DND-41 (cell line): ENCODE results near the gene GTSE1.

ENCODE experiments used
- ATAC-seq: fragments of 200-7000 bp; cut with Tn5 transposase; 3 replicates; pipeline ENCODE4 v1.9.1; 2021; ENCODE audit warnings: low read depth; ENCODE audit not compliant: insufficient read depth
- DNase-seq: peaks from one replicate; pipeline ENCODE4 v3.0.0-alpha.2; 2020
- H2AFZ ChIP-seq: 2 replicates; pipeline ENCODE4 v1.6.0; 2012; ENCODE audit warnings: low read depth, low read length
- H3K27ac ChIP-seq: 2 replicates; pipeline ENCODE4 v1.5.1; 2012; ENCODE audit warnings: low read length, inconsistent platforms
- H3K27me3 ChIP-seq: fragments of 200-600 bp; sonication (generic); 2 replicates; pipeline ENCODE4 v1.6.0; 2012; ENCODE audit warnings: low read length, mild to moderate bottlenecking, inconsistent platforms; ENCODE audit not compliant: insufficient read depth, poor library complexity
- H3K36me3 ChIP-seq: 2 replicates; pipeline ENCODE4 v1.5.1; 2012; ENCODE audit warnings: low read length, inconsistent platforms; ENCODE audit not compliant: insufficient read depth
- H3K4me1 ChIP-seq: 2 replicates; pipeline ENCODE4 v1.5.1; 2012; ENCODE audit warnings: mild to moderate bottlenecking, low read length; ENCODE audit not compliant: insufficient read depth
- H3K4me2 ChIP-seq: 2 replicates; pipeline ENCODE4 v1.6.0; 2012; ENCODE audit warnings: mild to moderate bottlenecking, moderate library complexity, low read length, inconsistent platforms; ENCODE audit not compliant: insufficient read depth
- H3K4me3 ChIP-seq, 2 experiments: fragments of 200-600 bp in 1 of 2; shearing (Covaris generic) in 1 of 2; 2 replicates each; pipeline ENCODE4 v1.5.1; 2012 to 2016; ENCODE audit warnings: inconsistent platforms in 2 of 2, low read length in 2 of 2, mild to moderate bottlenecking in 2 of 2, low read depth in 1 of 2, moderate library complexity in 1 of 2
- H3K79me2 ChIP-seq: 2 replicates; pipeline ENCODE4 v1.6.0; 2012; ENCODE audit warnings: low read length, inconsistent platforms; ENCODE audit not compliant: insufficient read depth
- H3K9ac ChIP-seq: 2 replicates; pipeline ENCODE4 v1.6.0; 2012; ENCODE audit warnings: low read depth, mild to moderate bottlenecking, inconsistent platforms, low read length, moderate library complexity
- H3K9me3 ChIP-seq: 2 replicates; pipeline ENCODE4 v1.5.1; 2012; ENCODE audit warnings: low read length, moderate library complexity, mild to moderate bottlenecking, inconsistent platforms; ENCODE audit not compliant: insufficient read depth, severe bottlenecking
- H4K20me1 ChIP-seq: 2 replicates; pipeline ENCODE4 v1.6.0; 2012; ENCODE audit warnings: low read length; ENCODE audit not compliant: insufficient read depth
- CTCF ChIP-seq: IDR thresholded peaks from 2 replicates; pipeline ENCODE4 v1.5.1; 2012; ENCODE audit warnings: borderline replicate concordance, low read length, moderate library complexity, mild to moderate bottlenecking; ENCODE audit not compliant: poor library complexity, severe bottlenecking; ENCODE audit errors: extremely low read depth
- EZH2 ChIP-seq: IDR thresholded peaks from 3 replicates; pipeline ENCODE4 v1.6.1; 2012; ENCODE audit warnings: borderline replicate concordance, low read depth, mild to moderate bottlenecking, moderate library complexity, low read length, inconsistent platforms; ENCODE audit not compliant: severe bottlenecking

Gene GTSE1

GRCh38 chr22:46360891-46361290, 64.2 kb downstream of the GTSE1 start:
- H3K27me3 ChIP-seq, result no peaks in the 10 kb centered on the region
- H3K27ac ChIP-seq, result no peak overlapping the region
- no peaks in the 10 kb centered on the region for H3K79me2 ChIP-seq
- DNase-seq (no peak), ATAC-seq (no peak)
- H3K9ac ChIP-seq, result no peak overlapping the region
- no peaks in the 10 kb centered on the region for H3K4me1 ChIP-seq
- H2AFZ ChIP-seq, result no peak overlapping the region
- H3K9me3 ChIP-seq, result no peaks in the 10 kb centered on the region
- no peak overlapping the region for H3K4me3 ChIP-seq
- peaks cover 18% of the 10 kb centered on the region for H3K36me3 ChIP-seq
- H3K4me2 ChIP-seq, result no peak overlapping the region
- TF ChIP-seq EZH2, result no peak
- no peak for TF ChIP-seq CTCF
- H4K20me1 ChIP-seq, result peaks cover 15% of the 10 kb centered on the region

GRCh38 chr22:46361826-46362202, 65.1 kb downstream of the GTSE1 start:
- no peak overlapping the region for H3K4me2 ChIP-seq
- H3K4me1 ChIP-seq, result no peaks in the 10 kb centered on the region
- no peak overlapping the region for H2AFZ ChIP-seq
- no peak overlapping the region for H3K27ac ChIP-seq
- no peak overlapping the region for H3K9ac ChIP-seq
- ATAC-seq, result no peak
- H3K27me3 ChIP-seq, result no peaks in the 10 kb centered on the region
- no peak for TF ChIP-seq EZH2
- TF ChIP-seq CTCF, result no peak
- H3K79me2 ChIP-seq, result no peaks in the 10 kb centered on the region
- H3K4me3 ChIP-seq, result no peak overlapping the region
- H3K9me3 ChIP-seq, result no peaks in the 10 kb centered on the region
- no peak for DNase-seq
- peaks cover 8% of the 10 kb centered on the region for H3K36me3 ChIP-seq
- H4K20me1 ChIP-seq, result peaks cover 10% of the 10 kb centered on the region

- Histone ChIP-seq H3K4me3 (no peak overlapping the region), H3K9me3 (no peaks in the 10 kb centered on the region), H3K36me3 (peaks cover 3% of the 10 kb centered on the region), H3K4me1 (no peaks in the 10 kb centered on the region), H4K20me1 (peaks cover 7% of the 10 kb centered on the region), H3K27ac (no peak overlapping the region), H2AFZ (no peak overlapping the region), H3K79me2 (no peaks in the 10 kb centered on the region), H3K4me2 (no peak overlapping the region), H3K27me3 (no peaks in the 10 kb centered on the region), H3K9ac (no peak overlapping the region)
- TF ChIP-seq EZH2 (no peak), CTCF (no peak)
- no peak for ATAC-seq
- DNase-seq, result no peak
Measured at GRCh38 chr22:46362203-46362933, 65.7 kb downstream of the GTSE1 start.
